H54 (cell line): ENCODE data around the gene SYCP2.

ENCODE experiments used
- DNase-seq: peaks from one replicate; pipeline ENCODE4 v3.0.0; 2011; ENCODE audit warnings: low spot score, mixed read lengths; ENCODE audit not compliant: insufficient read length
- FAIRE-seq: peaks from 3 replicates; lab custom pipeline; 2011; peaks lifted over from hg19 to GRCh38; lab: Jason Lieb, UNC
- POLR2A ChIP-seq: IDR thresholded peaks from 2 replicates; pipeline ENCODE4 v1.6.1; 2011; ENCODE audit warnings: low read depth, mild to moderate bottlenecking, low read length

SYCP2 gene

GRCh38 chr20:59939052-59939878, 5.8 kb upstream of the SYCP2 start:
- FAIRE-seq, result no peak
- no peak for DNase-seq
- no peak for TF ChIP-seq POLR2A

GRCh38 chr20:59938696-59939051, 5.2 kb upstream of the SYCP2 start:
- FAIRE-seq (no peak), DNase-seq (peak; percentile 43)
- no peak for TF ChIP-seq POLR2A

GRCh38 chr20:59938221-59938620, 4.8 kb upstream of the SYCP2 start:
- peak; percentile 57 for DNase-seq

GRCh38 chr20:59937150-59937549, 3.7 kb upstream of the SYCP2 start:
- FAIRE-seq (no peak), DNase-seq (no peak)
- no peak for TF ChIP-seq POLR2A

More at GRCh38 chr20:59938221-59938620, 4.8 kb upstream of the SYCP2 start:
- FAIRE-seq, result peak; percentile 30
- no peak for TF ChIP-seq POLR2A

- FAIRE-seq, result no peak
- TF ChIP-seq POLR2A, result no peak
- DNase-seq, result no peak
Measured at GRCh38 chr20:59936409-59936808, 3.0 kb upstream of the SYCP2 start.

GRCh38 chr20:59935457-59936185, 2.2 kb upstream of the SYCP2 start:
- DNase-seq, result no peak
- no peak for TF ChIP-seq POLR2A
- FAIRE-seq, result no peak

- FAIRE-seq, result no peak
- TF ChIP-seq POLR2A, result 0 out of 2 replicates have a peak, but pooled peaks have one; percentile 17
- peak; percentile 86 for DNase-seq
Measured at GRCh38 chr20:59933849-59934585, 580 bp upstream of the SYCP2 start.

- FAIRE-seq (no peak), DNase-seq (no peak)
- TF ChIP-seq POLR2A, result no peak
Measured at GRCh38 chr20:59932616-59933295, 681 bp downstream of the SYCP2 start.

GRCh38 chr20:59931511-59932312, 1.7 kb downstream of the SYCP2 start:
- DNase-seq (no peak), FAIRE-seq (no peak)
- no peak for TF ChIP-seq POLR2A

GRCh38 chr20:59925899-59926298, 7.5 kb downstream of the SYCP2 start:
- DNase-seq, result no peak
- TF ChIP-seq POLR2A, result no peak
- no peak for FAIRE-seq

GRCh38 chr20:59925359-59925758, 8.1 kb downstream of the SYCP2 start:
- FAIRE-seq (no peak), DNase-seq (no peak)
- no peak for TF ChIP-seq POLR2A

- DNase-seq, result no peak
- no peak for FAIRE-seq
- TF ChIP-seq POLR2A, result no peak
Measured at GRCh38 chr20:59923514-59923913, 9.9 kb downstream of the SYCP2 start.

- FAIRE-seq (no peak), DNase-seq (no peak)
- no peak for TF ChIP-seq POLR2A
Measured at GRCh38 chr20:59920944-59921343, 12.5 kb downstream of the SYCP2 start.
